Mesenchymal stem cell (in vitro differentiated cells and primary cell): ENCODE results near the gene WDR91.
A peak's percentile ranks its signal among the peaks of the same experiment; 100 is the strongest.

Source experiments
- DNase-seq: peaks from one replicate; pipeline ENCODE4 v3.0.0-alpha.2; 2013
- H2AFZ ChIP-seq: one replicate; pipeline ENCODE4 v1.6.1; 2013; ENCODE audit warnings: low read depth, mild to moderate bottlenecking, control low read depth, inconsistent platforms, low read length, moderate library complexity
- H2AK5ac ChIP-seq: 2 replicates; pipeline ENCODE4 v1.6.1; 2013; ENCODE audit warnings: low read length, moderate library complexity, mild to moderate bottlenecking, inconsistent platforms; ENCODE audit not compliant: severe bottlenecking
- H2BK120ac ChIP-seq: one replicate; pipeline ENCODE4 v1.6.1; 2013; ENCODE audit warnings: low read depth, mild to moderate bottlenecking, inconsistent platforms, low read length, moderate library complexity
- H2BK12ac ChIP-seq, 2 experiments: one replicate each; pipeline ENCODE4 v1.6.1; 2013; ENCODE audit warnings: inconsistent platforms in 2 of 2, low read length in 2 of 2, mild to moderate bottlenecking in 2 of 2, moderate library complexity in 2 of 2, control low read depth in 1 of 2
- H2BK15ac ChIP-seq: one replicate; pipeline ENCODE4 v1.6.1; 2013; ENCODE audit warnings: mild to moderate bottlenecking, low read depth, inconsistent platforms; ENCODE audit not compliant: poor library complexity, severe bottlenecking
- H2BK5ac ChIP-seq: 2 replicates; pipeline ENCODE4 v1.6.1; 2013; ENCODE audit warnings: low read depth, mild to moderate bottlenecking, low read length, control low read depth, inconsistent platforms; ENCODE audit not compliant: poor library complexity, severe bottlenecking
- H3K14ac ChIP-seq, 2 experiments: one replicate each; pipeline ENCODE4 v1.6.1; 2013; ENCODE audit warnings: inconsistent platforms in 2 of 2, low read length in 2 of 2, control low read depth in 1 of 2, mild to moderate bottlenecking in 1 of 2, moderate library complexity in 1 of 2
- H3K18ac ChIP-seq, 2 experiments: one replicate each; pipeline ENCODE4 v1.6.1; 2013; ENCODE audit warnings: inconsistent platforms in 2 of 2, low read length in 2 of 2, control low read depth in 1 of 2, low read depth in 1 of 2, mild to moderate bottlenecking in 1 of 2
- H3K23ac ChIP-seq, 2 experiments: one replicate each; pipeline ENCODE4 v1.6.1; 2013; ENCODE audit warnings: inconsistent platforms in 2 of 2, low read length in 2 of 2, mild to moderate bottlenecking in 2 of 2, moderate library complexity in 2 of 2, control low read depth in 1 of 2
- H3K27ac ChIP-seq: 2 replicates; pipeline ENCODE4 v1.5.1; 2013; ENCODE audit warnings: mild to moderate bottlenecking, moderate library complexity, low read length, control low read depth, inconsistent platforms; ENCODE audit not compliant: poor library complexity, severe bottlenecking
- H3K27me3 ChIP-seq, 2 experiments: 2 replicates each; pipeline versions ENCODE4 v1.6.1 to v1.7.0; 2013; ENCODE audit warnings: low read length in 2 of 2, mild to moderate bottlenecking in 2 of 2, moderate library complexity in 2 of 2, control low read depth in 1 of 2, inconsistent platforms in 1 of 2; ENCODE audit not compliant: control insufficient read depth in 1 of 2, insufficient read depth in 1 of 2
- H3K36me3 ChIP-seq, 2 experiments: 2 replicates each; pipeline versions ENCODE4 v1.6.1 to v1.7.0; 2013; ENCODE audit warnings: low read length in 2 of 2, control low read depth in 1 of 2, inconsistent platforms in 1 of 2, low read depth in 1 of 2, mild to moderate bottlenecking in 1 of 2; ENCODE audit not compliant: insufficient read depth in 2 of 2, control insufficient read depth in 1 of 2
- H3K4ac ChIP-seq, 2 experiments: one replicate each; pipeline ENCODE4 v1.6.1; 2013; ENCODE audit warnings: inconsistent platforms in 2 of 2, low read length in 2 of 2, mild to moderate bottlenecking in 2 of 2, moderate library complexity in 2 of 2, control low read depth in 1 of 2, low read depth in 1 of 2
- H3K4me1 ChIP-seq: 2 replicates; pipeline ENCODE4 v1.6.1; 2013; ENCODE audit warnings: low read depth, low read length, control low read depth; ENCODE audit not compliant: control insufficient read depth, insufficient read depth
- H3K4me2 ChIP-seq: 2 replicates; pipeline ENCODE4 v1.6.1; 2013; ENCODE audit warnings: low read length, mild to moderate bottlenecking, inconsistent platforms; ENCODE audit not compliant: poor library complexity, severe bottlenecking
- H3K4me3 ChIP-seq, 2 experiments: 2 replicates each; pipeline versions ENCODE4 v1.5.1 to v1.7.0; 2013; ENCODE audit warnings: low read length in 2 of 2, mild to moderate bottlenecking in 2 of 2, control low read depth in 1 of 2, low read depth in 1 of 2; ENCODE audit not compliant: insufficient read depth in 1 of 2
- H3K79me1 ChIP-seq: replicated peaks from 2 replicates; pipeline ENCODE4 v1.6.1; 2013; ENCODE audit warnings: mild to moderate bottlenecking, control low read depth, low read length, inconsistent platforms; ENCODE audit not compliant: poor library complexity, severe bottlenecking
- H3K9ac ChIP-seq: 2 replicates; pipeline ENCODE4 v1.7.0; 2013; ENCODE audit warnings: mild to moderate bottlenecking, low read length, moderate library complexity
- H3K9me3 ChIP-seq: 2 replicates; pipeline ENCODE4 v1.7.0; 2013; ENCODE audit warnings: mild to moderate bottlenecking, low read length; ENCODE audit not compliant: control insufficient read depth
- H4K8ac ChIP-seq: one replicate; pipeline ENCODE4 v1.6.1; 2013; ENCODE audit warnings: inconsistent platforms, mild to moderate bottlenecking, low read length, moderate library complexity
- H4K91ac ChIP-seq: one replicate; pipeline ENCODE4 v1.6.1; 2013; ENCODE audit warnings: mild to moderate bottlenecking, low read length, inconsistent platforms
- WGBS: methylation state at CpG from one replicate; pipeline ENCODE4 v1.1.7; 2013; ENCODE audit warnings: mixed read lengths; 5-methylcytosine and 5-hydroxymethylcytosine counted together

The WDR91 gene

GRCh38 chr7:135195156-135195555 lies 16.2 kb downstream of the WDR91 start:
- peaks cover 51 to 73% of the 10 kb centered on the region in 2 experiments for H3K36me3 ChIP-seq
- H2BK15ac ChIP-seq = no peak overlapping the region
- H3K9me3 ChIP-seq = no peaks in the 10 kb centered on the region
- H3K79me1 ChIP-seq = peaks cover 41% of the 10 kb centered on the region
- H2BK12ac ChIP-seq = no peak overlapping the region
- H3K4ac ChIP-seq = no peak overlapping the region
- H2BK120ac ChIP-seq = no peak overlapping the region
- H3K23ac ChIP-seq = no peak overlapping the region
- H3K9ac ChIP-seq = no peak overlapping the region
- no peak overlapping the region for H2AK5ac ChIP-seq
- H2AFZ ChIP-seq = no peak overlapping the region
- no peak overlapping the region for H4K91ac ChIP-seq
- H3K14ac ChIP-seq = no peak overlapping the region
- DNase-seq = no peak
- H3K4me3 ChIP-seq = no peak overlapping the region
- no peak overlapping the region for H3K18ac ChIP-seq
- H2BK5ac ChIP-seq = no peak overlapping the region
- H3K4me2 ChIP-seq = no peak overlapping the region
- H3K4me1 ChIP-seq = peaks cover 34% of the 10 kb centered on the region
- no peak overlapping the region for H4K8ac ChIP-seq
- 96% methylated on average over 3 of the region's 4 CpGs for WGBS
- H3K27me3 ChIP-seq = no peaks in the 10 kb centered on the region
- H3K27ac ChIP-seq = peak overlapping the region; percentile 95

- Histone ChIP-seq H2BK120ac (no peak overlapping the region), H3K14ac (no peak overlapping the region), H3K9ac (no peak overlapping the region), H3K4me1 (peaks cover 34% of the 10 kb centered on the region), H3K4me3 (no peak overlapping the region), H4K8ac (no peak overlapping the region), H2BK5ac (peak overlapping the region; percentile 93), H2AK5ac (peak overlapping the region; percentile 5), H3K23ac (no peak overlapping the region), H2BK12ac (peak overlapping the region in 1 of 2 experiments; percentile 7), H3K4ac (no peak overlapping the region), H3K9me3 (no peaks in the 10 kb centered on the region), H3K18ac (peak overlapping the region in 1 of 2 experiments; percentile 28), H3K36me3 (peaks cover 54 to 68% of the 10 kb centered on the region in 2 experiments), H3K27me3 (no peaks in the 10 kb centered on the region), H3K79me1 (peaks cover 41% of the 10 kb centered on the region), H2BK15ac (no peak overlapping the region), H3K4me2 (no peak overlapping the region), H2AFZ (no peak overlapping the region), H3K27ac (peak overlapping the region; percentile 95), H4K91ac (no peak overlapping the region)
- 91% methylated on average over 10 of the region's 12 CpGs for WGBS
- peak; percentile 29 for DNase-seq
Measured at GRCh38 chr7:135194494-135195095, 16.7 kb downstream of the WDR91 start.

GRCh38 chr7:135193615-135194081 lies 17.7 kb downstream of the WDR91 start:
- Histone ChIP-seq H3K4me3 (no peak overlapping the region), H2BK15ac (no peak overlapping the region), H3K4me1 (peaks cover 31% of the 10 kb centered on the region), H3K23ac (no peak overlapping the region), H4K8ac (no peak overlapping the region), H3K79me1 (peaks cover 46% of the 10 kb centered on the region), H3K27ac (peak overlapping the region; percentile 95), H4K91ac (no peak overlapping the region), H2BK12ac (no peak overlapping the region), H3K9ac (no peak overlapping the region), H2AK5ac (peak overlapping the region; percentile 93), H3K4me2 (no peak overlapping the region), H3K14ac (no peak overlapping the region), H3K36me3 (peaks cover 57 to 67% of the 10 kb centered on the region in 2 experiments), H3K4ac (no peak overlapping the region), H3K27me3 (no peaks in the 10 kb centered on the region), H2BK5ac (peak overlapping the region; percentile 93), H3K18ac (peak overlapping the region in 1 of 2 experiments; percentile 42), H2AFZ (no peak overlapping the region), H2BK120ac (no peak overlapping the region), H3K9me3 (no peaks in the 10 kb centered on the region)
- DNase-seq = peak; percentile 90
- WGBS = 56% methylated on average over 9 of the region's 10 CpGs

DNA sequence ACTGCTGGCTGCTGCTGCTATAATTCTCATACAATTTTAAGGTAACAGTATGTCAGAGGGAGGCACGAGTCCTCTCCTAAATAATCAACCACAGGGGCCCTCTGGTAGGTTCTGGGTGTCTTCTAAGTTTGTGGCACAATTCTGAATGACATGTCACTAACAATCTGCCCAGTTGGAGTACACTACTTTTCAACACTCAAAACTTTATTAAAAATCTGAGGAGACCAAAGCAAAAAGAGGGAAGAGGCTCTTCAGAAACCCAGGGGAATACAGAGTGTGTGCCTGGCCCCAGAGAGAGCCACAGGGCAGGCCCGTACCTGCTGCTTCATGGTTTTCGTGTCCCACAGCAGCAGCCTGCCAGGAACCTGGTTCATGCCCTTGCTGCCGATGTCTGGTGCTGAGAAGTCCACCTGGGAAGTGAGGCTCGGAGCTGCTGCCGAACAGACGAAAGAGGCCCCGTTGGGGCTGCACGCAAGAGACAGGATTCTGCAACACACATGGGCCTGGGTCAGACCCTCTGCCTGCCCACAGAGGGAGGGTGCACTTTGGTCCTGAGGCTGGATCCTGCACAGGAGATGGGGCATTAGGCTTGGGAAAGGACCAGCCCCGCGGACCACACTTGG lies 18.3 kb downstream of the WDR91 start:
- H3K27me3 ChIP-seq = no peaks in the 10 kb centered on the region
- H3K18ac ChIP-seq = peak overlapping the region in 1 of 2 experiments; percentile 42
- no peak overlapping the region for H3K14ac ChIP-seq
- no peak overlapping the region for H3K4me3 ChIP-seq
- no peaks in the 10 kb centered on the region for H3K9me3 ChIP-seq
- no peak for DNase-seq
- H3K4ac ChIP-seq = no peak overlapping the region
- peak overlapping the region; percentile 88 for H2AK5ac ChIP-seq
- H2BK120ac ChIP-seq = no peak overlapping the region
- H3K4me2 ChIP-seq = peak overlapping the region; percentile 6
- no peak overlapping the region for H4K91ac ChIP-seq
- peaks cover 29% of the 10 kb centered on the region for H3K4me1 ChIP-seq
- peaks cover 45% of the 10 kb centered on the region for H3K79me1 ChIP-seq
- no peak overlapping the region for H2AFZ ChIP-seq
- H3K36me3 ChIP-seq = peaks cover 60 to 73% of the 10 kb centered on the region in 2 experiments
- 95% methylated on average over 10 of the region's 11 CpGs for WGBS
- H2BK5ac ChIP-seq = no peak overlapping the region
- peak overlapping the region; percentile 56 for H4K8ac ChIP-seq
- H3K9ac ChIP-seq = no peak overlapping the region
- H2BK15ac ChIP-seq = no peak overlapping the region
- no peak overlapping the region for H2BK12ac ChIP-seq
- H3K23ac ChIP-seq = no peak overlapping the region
- H3K27ac ChIP-seq = peak overlapping the region; percentile 84
